GM12892 (cell line): ENCODE measurements around the gene PPP1R14C.

Experiments
- DNase-seq: peaks from one replicate; pipeline ENCODE4 v3.0.0; 2011; ENCODE audit not compliant: insufficient read length
- FAIRE-seq: peaks from 2 replicates; lab custom pipeline; 2011; peaks lifted over from hg19 to GRCh38; lab: Jason Lieb, UNC
- POLR2A ChIP-seq: IDR thresholded peaks from 2 replicates; pipeline ENCODE4 v1.6.1; 2011; ENCODE audit warnings: low read depth, low read length, control low read depth
- POLR2AphosphoS5 ChIP-seq: IDR thresholded peaks from 2 replicates; pipeline ENCODE4 v1.6.1; 2011; ENCODE audit warnings: low read depth, low read length, control low read depth
- TAF1 ChIP-seq: IDR thresholded peaks from 2 replicates; pipeline ENCODE4 v1.6.1; 2011; ENCODE audit warnings: low read depth, mild to moderate bottlenecking, control low read depth, low read length, borderline replicate concordance

Gene PPP1R14C

GRCh38 chr6:150203378-150203777, 60.5 kb downstream of the PPP1R14C start:
- no peak for FAIRE-seq
- TF ChIP-seq POLR2AphosphoS5: no peak
- no peak for TF ChIP-seq TAF1
- no peak for TF ChIP-seq POLR2A
- DNase-seq: no peak

- DNase-seq: no peak
- TF ChIP-seq POLR2AphosphoS5 (no peak), POLR2A (no peak), TAF1 (no peak)
- no peak for FAIRE-seq
These were observed 61.2 kb downstream of the PPP1R14C start for GRCh38 chr6:150203871-150204545.

GRCh38 chr6:150204705-150205472, 62.0 kb downstream of the PPP1R14C start:
- no peak for TF ChIP-seq TAF1
- TF ChIP-seq POLR2AphosphoS5: no peak
- TF ChIP-seq POLR2A: no peak
- no peak for FAIRE-seq
- DNase-seq: no peak

GRCh38 chr6:150207931-150208570, 65.2 kb downstream of the PPP1R14C start:
- no peak for DNase-seq
- no peak for FAIRE-seq
- TF ChIP-seq POLR2AphosphoS5 (no peak), POLR2A (no peak), TAF1 (no peak)

GRCh38 chr6:150208611-150209352, 65.9 kb downstream of the PPP1R14C start:
- DNase-seq (no peak), FAIRE-seq (no peak)
- TF ChIP-seq POLR2AphosphoS5 (no peak), POLR2A (no peak), TAF1 (no peak)

- no peak for DNase-seq
- no peak for FAIRE-seq
- TF ChIP-seq POLR2A: no peak
- TF ChIP-seq TAF1: no peak
These were observed 66.6 kb downstream of the PPP1R14C start for GRCh38 chr6:150209415-150209814.

GRCh38 chr6:150211700-150212511, 69.1 kb downstream of the PPP1R14C start:
- TF ChIP-seq TAF1: no peak
- no peak for TF ChIP-seq POLR2AphosphoS5
- no peak for TF ChIP-seq POLR2A
- no peak for FAIRE-seq

GRCh38 chr6:150212778-150213177, 69.9 kb downstream of the PPP1R14C start:
- DNase-seq: no peak
- no peak for FAIRE-seq
- TF ChIP-seq POLR2A (no peak), TAF1 (no peak), POLR2AphosphoS5 (no peak)

More at GRCh38 chr6:150211700-150212511, 69.1 kb downstream of the PPP1R14C start:
- no peak for DNase-seq

- TF ChIP-seq POLR2AphosphoS5 (no peak), POLR2A (no peak), TAF1 (no peak)
- no peak for DNase-seq
- no peak for FAIRE-seq
These were observed 70.5 kb downstream of the PPP1R14C start for GRCh38 chr6:150213301-150213700.

GRCh38 chr6:150214310-150214709, 71.5 kb downstream of the PPP1R14C start:
- DNase-seq (no peak), FAIRE-seq (no peak)
- TF ChIP-seq POLR2AphosphoS5: no peak
- no peak for TF ChIP-seq TAF1
- no peak for TF ChIP-seq POLR2A

GRCh38 chr6:150220634-150221551, 78.0 kb downstream of the PPP1R14C start:
- DNase-seq: no peak

More at GRCh38 chr6:150220634-150221551, 78.0 kb downstream of the PPP1R14C start:
- no peak for FAIRE-seq
- no peak for TF ChIP-seq POLR2A
